ENCODE results near the gene PLEKHD1. TPM values are rescaled to one million over a fixed set of nuclear protein-coding genes. Genes with fewer than 3 reads are reported as not detected.

The PLEKHD1 gene
- total RNA-seq, 2 donors from 2014 or later = not detected

- Histone ChIP-seq H3K27me3 (peaks cover 0 to 11% of the 10 kb centered on the region in 2 donors), H3K4me1 (peaks cover 0 to 7% of the 10 kb centered on the region in 2 donors), H3K4me3 (no peak overlapping the region), H3K27ac (no peak overlapping the region), H3K9me3 (no peaks in the 10 kb centered on the region), H3K36me3 (no peaks in the 10 kb centered on the region)
- no peak for DNase-seq (ENCODE audit: low spot score)
- no peak for TF ChIP-seq CTCF (IDR thresholded peaks at IDR 0.05)
Measured at GRCh38 chr14:69548566-69548965, 64.0 kb downstream of the PLEKHD1 start.

- Histone ChIP-seq H3K4me1 (peaks cover 0 to 7% of the 10 kb centered on the region in 2 donors), H3K27me3 (peaks cover 0 to 11% of the 10 kb centered on the region in 2 donors), H3K27ac (no peak overlapping the region), H3K4me3 (no peak overlapping the region), H3K36me3 (no peaks in the 10 kb centered on the region), H3K9me3 (no peaks in the 10 kb centered on the region)
- DNase-seq (ENCODE audit: low spot score) = no peak
- TF ChIP-seq CTCF (IDR thresholded peaks at IDR 0.05) = no peak
Measured at GRCh38 chr14:69551511-69551910, 67.0 kb downstream of the PLEKHD1 start.

- TF ChIP-seq CTCF (IDR thresholded peaks at IDR 0.05) = no peak
- Histone ChIP-seq H3K27me3 (peaks cover 0 to 7% of the 10 kb centered on the region in 2 donors), H3K9me3 (no peaks in the 10 kb centered on the region), H3K4me1 (no peaks in the 10 kb centered on the region), H3K4me3 (no peak overlapping the region), H3K27ac (no peak overlapping the region), H3K36me3 (no peaks in the 10 kb centered on the region)
- DNase-seq (ENCODE audit: low spot score) = no peak
Measured at GRCh38 chr14:69553252-69553651, 68.7 kb downstream of the PLEKHD1 start.

- no peak for TF ChIP-seq CTCF (IDR thresholded peaks at IDR 0.05)
- no peak for DNase-seq (ENCODE audit: low spot score)
- no peaks in the 10 kb centered on the region for H3K4me1 ChIP-seq
- no peak overlapping the region for H3K27ac ChIP-seq
- no peaks in the 10 kb centered on the region for H3K9me3 ChIP-seq
- H3K4me3 ChIP-seq = no peak overlapping the region
- H3K27me3 ChIP-seq = peaks cover 0 to 3% of the 10 kb centered on the region in 2 donors
- no peaks in the 10 kb centered on the region for H3K36me3 ChIP-seq
Measured at GRCh38 chr14:69554500-69554899, 70.0 kb downstream of the PLEKHD1 start.

- no peak overlapping the region for H3K4me3 ChIP-seq
Measured at GRCh38 chr14:69558774-69559173, 74.2 kb downstream of the PLEKHD1 start.

More at GRCh38 chr14:69558774-69559173, 74.2 kb downstream of the PLEKHD1 start:
- no peak for DNase-seq (ENCODE audit: low spot score)
- H3K27me3 ChIP-seq = no peaks in the 10 kb centered on the region
- no peak for TF ChIP-seq CTCF (IDR thresholded peaks at IDR 0.05)
- H3K4me1 ChIP-seq = no peaks in the 10 kb centered on the region
- no peaks in the 10 kb centered on the region for H3K36me3 ChIP-seq
- H3K9me3 ChIP-seq = no peaks in the 10 kb centered on the region
- H3K27ac ChIP-seq = no peak overlapping the region

Data from right atrium auricular region (tissue), 2 donors.